Measurements from ENCODE around the gene ZEB2.

ZEB2 gene

GRCh38 chr2:144447535-144447934 is 72.4 kb downstream of the ZEB2 start:
- no peak for DNase-seq

DNA sequence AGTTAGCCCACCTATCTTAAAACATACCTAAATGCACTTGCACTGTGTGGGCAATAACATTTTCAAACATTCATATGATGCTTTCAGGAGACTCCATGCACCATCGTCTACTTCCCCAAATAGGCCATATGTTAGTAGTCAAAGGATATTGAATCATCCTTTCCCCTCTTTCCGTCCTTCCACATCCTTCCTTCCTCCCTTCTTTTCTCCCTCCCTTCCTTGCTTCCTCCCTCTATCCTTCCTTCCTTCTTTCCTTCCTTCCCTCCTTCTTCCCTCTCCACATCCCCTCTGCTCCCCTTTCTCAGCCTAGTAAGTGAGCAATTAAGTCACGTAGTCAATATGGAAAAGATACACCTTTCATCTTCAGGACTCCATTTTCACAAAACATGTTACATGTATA is 73.8 kb downstream of the ZEB2 start:
- DNase-seq = no peak

DNA sequence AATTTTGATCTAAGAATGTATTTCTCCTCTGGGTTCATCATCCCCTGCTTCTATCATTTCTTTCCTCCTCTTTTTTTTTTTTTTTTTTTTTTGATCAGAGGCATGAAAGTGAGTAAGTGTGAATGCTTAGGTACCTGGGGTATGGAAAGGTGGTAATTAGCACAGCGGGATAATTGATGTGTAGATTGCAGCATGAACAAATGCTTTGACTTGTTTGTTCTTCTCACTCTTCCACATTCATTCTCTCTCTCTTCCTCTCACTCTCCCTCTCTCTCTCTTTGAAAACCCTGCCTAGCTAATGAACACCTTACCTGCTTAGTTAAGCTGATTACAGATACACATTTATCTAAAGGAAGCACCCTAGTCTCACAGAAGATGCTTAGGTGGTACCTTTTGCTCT is 74.7 kb downstream of the ZEB2 start:
- no peak for DNase-seq

GRCh38 chr2:144443837-144444817 is 75.8 kb downstream of the ZEB2 start:
- no peak for DNase-seq

GRCh38 chr2:144441711-144442141 is 78.2 kb downstream of the ZEB2 start:
- DNase-seq = no peak

DNA sequence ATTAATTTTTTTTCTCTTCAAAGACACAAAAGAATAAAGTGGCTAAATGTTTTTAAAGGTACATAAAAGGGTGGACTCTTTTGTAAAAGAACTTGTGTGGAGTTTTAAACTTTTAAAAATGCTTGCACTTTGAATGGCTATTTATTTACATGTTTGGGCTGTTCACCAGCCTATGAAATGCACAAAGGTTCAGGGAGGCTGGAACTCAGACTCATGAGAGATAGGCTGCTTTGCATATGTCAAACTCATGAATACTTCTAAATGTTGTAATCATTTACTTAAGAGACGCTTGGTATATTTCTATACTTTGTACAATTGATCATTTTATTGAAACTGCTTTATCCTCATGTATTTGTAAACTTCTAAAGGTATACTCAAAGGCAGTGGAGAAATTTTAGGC is 79.9 kb downstream of the ZEB2 start:
- DNase-seq = no peak

- DNase-seq = no peak
Observed at GRCh38 chr2:144438801-144439631, 80.9 kb downstream of the ZEB2 start.

DNA sequence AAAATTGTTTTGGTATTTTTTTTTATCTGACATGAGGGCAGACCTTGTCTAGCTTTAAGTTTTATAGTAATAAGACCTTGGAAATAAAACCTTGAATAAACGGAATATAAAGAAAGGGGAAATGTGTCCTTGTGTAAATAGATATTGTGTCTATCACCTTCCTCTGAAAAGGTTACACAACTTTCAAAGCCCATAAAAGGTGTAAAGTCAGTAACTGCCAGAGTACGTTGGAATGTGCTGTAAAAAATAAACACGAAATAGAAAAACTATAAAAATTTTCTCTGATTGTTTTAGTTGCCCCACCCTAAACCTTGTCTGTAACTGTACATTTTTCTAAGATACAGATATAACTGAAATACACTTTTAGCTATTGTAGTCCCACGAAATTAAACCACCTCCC is 82.3 kb downstream of the ZEB2 start:
- no peak for DNase-seq

- no peak for DNase-seq
Observed at GRCh38 chr2:144434425-144435222, 85.3 kb downstream of the ZEB2 start.

DNA sequence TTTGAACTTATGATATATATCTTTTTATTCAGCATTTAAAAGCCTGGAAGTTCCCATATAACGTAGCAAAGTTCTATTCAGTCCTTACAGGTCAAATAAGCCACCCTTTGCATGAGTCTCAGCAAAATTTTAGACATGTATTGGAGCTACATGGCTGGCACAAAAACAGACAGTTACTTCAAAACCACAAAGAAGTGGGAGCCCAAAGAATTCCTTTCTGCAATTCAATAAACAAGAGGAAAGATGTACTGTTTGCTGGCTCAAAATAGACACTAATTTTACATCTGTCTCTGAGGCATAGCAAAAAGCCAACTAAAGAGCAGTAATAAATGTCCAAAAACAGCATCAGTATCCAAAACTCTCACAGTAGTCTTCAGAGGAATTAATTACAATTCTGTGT is 87.0 kb downstream of the ZEB2 start:
- DNase-seq = no peak

DNA sequence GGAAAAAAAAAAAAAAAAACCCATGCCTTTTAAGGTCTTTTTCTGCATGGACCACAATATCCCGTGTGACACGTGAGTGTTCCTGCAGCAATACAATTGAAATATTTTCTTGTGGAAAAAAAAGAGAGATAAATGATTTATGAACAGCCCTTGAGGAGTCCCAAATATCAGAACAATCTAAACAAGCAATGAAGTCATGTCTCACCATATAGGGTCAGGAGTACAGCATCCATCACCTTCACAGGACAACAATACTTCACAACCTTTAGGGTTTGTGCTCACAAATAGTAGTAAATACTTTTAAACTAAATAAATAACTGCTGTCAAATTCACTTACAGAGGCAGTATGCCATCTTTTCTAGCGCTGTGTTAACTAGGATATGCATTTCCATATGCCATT is 87.9 kb downstream of the ZEB2 start:
- no peak for DNase-seq

DNA sequence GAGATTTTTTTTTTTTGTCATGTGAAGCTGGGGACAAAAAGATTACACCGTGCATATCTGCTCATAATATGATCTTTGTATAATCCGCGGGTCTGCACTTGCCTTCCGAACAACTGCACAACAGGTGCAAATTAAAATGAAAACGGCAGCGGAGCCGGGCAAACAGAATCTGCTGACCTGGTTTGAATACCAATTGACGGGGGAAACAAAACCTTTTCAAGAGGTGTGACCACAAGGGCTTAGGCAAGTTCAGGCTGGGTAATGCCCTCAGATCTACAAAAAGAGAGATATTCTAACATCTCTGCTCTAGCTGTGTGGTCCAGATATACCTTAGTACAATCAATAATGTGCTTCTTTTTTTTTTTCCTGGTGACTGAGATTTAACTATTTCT is 88.5 kb downstream of the ZEB2 start:
- DNase-seq = no peak

- DNase-seq = no peak
Observed at GRCh38 chr2:144430722-144431391, 89.1 kb downstream of the ZEB2 start.

DNA sequence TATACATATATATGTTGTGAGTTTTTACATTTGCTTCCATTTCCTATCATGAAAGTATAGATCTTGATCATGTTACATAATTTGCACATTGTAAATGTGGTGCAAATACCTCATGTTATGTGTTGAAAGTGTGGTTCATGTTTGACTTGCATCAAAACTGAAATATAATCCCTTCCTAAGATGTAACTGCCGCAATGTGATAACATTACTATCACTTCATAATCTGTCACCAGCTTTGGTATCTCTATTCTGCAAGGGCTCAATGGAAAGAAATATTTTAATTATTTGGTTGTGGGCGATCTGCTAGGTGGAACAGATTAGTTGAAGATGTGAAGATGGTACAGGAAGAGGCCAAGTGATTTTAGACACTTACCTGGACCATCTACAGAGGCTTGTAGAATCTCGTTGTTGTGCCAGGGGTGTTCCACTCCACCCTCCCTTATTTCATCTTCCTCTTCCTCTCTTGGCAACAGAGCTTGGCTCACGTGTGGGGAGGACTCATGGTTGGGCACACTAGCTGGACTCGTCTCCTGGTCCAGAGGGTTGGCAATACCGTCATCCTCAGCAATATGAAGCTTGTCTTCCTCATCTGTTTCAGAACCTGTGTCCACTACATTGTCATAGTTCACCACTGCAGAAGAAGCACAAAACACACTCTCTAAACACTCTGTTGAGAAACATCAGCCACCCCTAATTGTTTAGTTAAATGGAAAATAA is 90.4 kb downstream of the ZEB2 start:
- no peak for DNase-seq

GRCh38 chr2:144426981-144427479 is 92.9 kb downstream of the ZEB2 start:
- no peak for DNase-seq

- no peak for DNase-seq
Observed at GRCh38 chr2:144426355-144426754, 93.6 kb downstream of the ZEB2 start.

DNA sequence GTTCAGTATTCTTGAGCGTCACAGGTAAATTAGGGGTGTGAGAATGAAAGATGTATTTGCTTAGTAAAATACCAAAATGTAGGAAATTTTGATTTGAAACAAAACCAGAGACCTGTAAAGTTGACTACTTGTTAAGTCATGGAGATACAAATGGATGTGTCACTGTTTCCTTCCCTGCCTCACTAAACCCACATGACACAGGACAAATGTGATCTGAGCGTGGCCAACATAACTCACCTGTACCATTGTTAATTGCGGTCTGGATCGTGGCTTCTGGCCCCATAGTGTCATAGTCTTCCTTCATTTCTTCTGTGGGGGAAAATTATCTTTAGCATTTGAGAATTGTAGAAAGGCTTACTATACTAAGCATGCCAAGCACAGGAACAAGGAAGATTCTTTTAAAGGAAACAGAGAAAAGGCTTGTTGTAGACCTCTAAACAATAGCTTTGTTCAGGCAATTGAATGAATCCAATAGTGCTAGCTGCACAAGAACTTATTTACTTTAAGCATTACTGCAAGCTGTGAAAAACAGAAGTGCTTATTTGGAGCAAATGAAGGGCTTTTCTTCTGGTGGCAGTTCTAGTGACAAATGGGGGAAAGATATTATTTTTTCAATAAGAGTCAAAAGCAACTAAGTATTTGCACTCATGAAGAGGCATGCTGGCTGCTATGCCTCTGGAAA is 95.2 kb downstream of the ZEB2 start:
- no peak for DNase-seq

GRCh38 chr2:144421606-144422510 is 98.1 kb downstream of the ZEB2 start:
- no peak for DNase-seq

- DNase-seq = no peak
Observed at GRCh38 chr2:144419218-144419617, 100.7 kb downstream of the ZEB2 start.

DNA sequence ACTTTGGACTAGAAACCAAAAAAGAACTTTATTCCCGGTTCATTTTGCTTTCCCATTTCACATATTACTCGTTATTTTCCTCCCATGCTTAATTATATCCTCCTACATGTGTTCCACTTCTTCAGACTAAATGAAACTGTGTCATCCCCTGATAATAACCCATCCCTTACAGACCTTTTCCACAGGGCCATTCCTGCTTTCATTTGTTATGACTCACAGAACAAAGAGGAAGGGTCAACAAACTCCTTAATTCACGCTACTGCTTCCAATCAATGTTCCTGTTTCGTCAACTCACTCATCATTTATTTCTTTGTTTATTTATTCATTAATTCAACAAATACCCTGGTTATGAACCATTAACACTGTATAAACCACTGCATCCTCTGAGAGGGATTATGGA is 104.5 kb downstream of the ZEB2 start:
- DNase-seq = no peak

Data from CD4-positive, alpha-beta T cell treated with Interferon gamma for 1 hour (primary cell).